B cell (primary cell): ENCODE results near the gene CCR3. TPM values are rescaled to one million over a fixed set of nuclear protein-coding genes. Genes with fewer than 3 reads are reported as not detected.

Experiments
- ATAC-seq: fragments of 200-7000 bp; cut with Tn5 transposase; one replicate; pipeline ENCODE4 v1.10.0; 2021; ENCODE audit warnings: low read depth, mild to moderate bottlenecking, moderate number of reproducible peaks, moderate library complexity
- CTCF ChIA-PET: fragments of 350-600 bp; sonication (Branson Sonifier 250); formaldehyde crosslinking; loops from one replicate; lab custom pipeline; 2021; ENCODE audit warnings: antibody characterized with exemption, inconsistent platforms; lab: Charles Lee
- POLR2A ChIA-PET: fragments of 350-600 bp; sonication (Branson Sonifier 250); formaldehyde crosslinking; loops from one replicate; lab custom pipeline; 2021; ENCODE audit warnings: antibody characterized with exemption; lab: Charles Lee
- DNase-seq: peaks from one replicate; pipeline ENCODE4 v3.0.0; 2013
- H2AFZ ChIP-seq: 2 replicates; pipeline ENCODE4 v1.6.1; 2012; ENCODE audit warnings: mild to moderate bottlenecking, low read depth, low read length; ENCODE audit not compliant: insufficient read depth, poor library complexity, severe bottlenecking
- H3K27ac ChIP-seq, 2 donors: 1 replicate in 1 of 2; 2 replicates in 1 of 2; pipeline ENCODE4 v1.5.1; 2012 to 2013; ENCODE audit warnings: low read length in 2 of 2, mild to moderate bottlenecking in 2 of 2, moderate library complexity in 1 of 2
- H3K27me3 ChIP-seq, 4 experiments: fragments of 200-600 bp in 1 of 4; sonication (generic) in 1 of 4; replicated peaks in 1 of 4; 1 replicate in 2 of 4; 2 replicates in 2 of 4; pipeline versions ENCODE4 v1.6.1 to v1.7.0; 2013 to 2016; ENCODE audit warnings: low read length in 3 of 4, mild to moderate bottlenecking in 2 of 4, mixed read lengths in 1 of 4, moderate library complexity in 1 of 4; ENCODE audit not compliant: insufficient read depth in 4 of 4, control insufficient read depth in 3 of 4; ENCODE audit errors: control extremely low read depth in 1 of 4
- H3K36me3 ChIP-seq, 2 experiments: replicated peaks in 1 of 2; 1 replicate in 1 of 2; 2 replicates in 1 of 2; pipeline versions ENCODE4 v1.6.1 to v1.7.1; 2013; ENCODE audit warnings: low read length in 1 of 2; ENCODE audit not compliant: insufficient read depth in 2 of 2, control insufficient read depth in 1 of 2; ENCODE audit errors: control extremely low read depth in 1 of 2, extremely low read depth in 1 of 2
- H3K4me1 ChIP-seq, 2 donors: fragments of 200-600 bp in 1 of 2; sonication (generic) in 1 of 2; 1 replicate in 1 of 2; 2 replicates in 1 of 2; pipeline versions ENCODE4 v1.5.1 to v1.6.1; 2013 to 2017; ENCODE audit warnings: low read length in 2 of 2; ENCODE audit not compliant: control insufficient read depth in 2 of 2, insufficient read depth in 2 of 2
- H3K4me2 ChIP-seq: replicated peaks from 2 replicates; pipeline ENCODE3; 2012; ENCODE audit warnings: mild to moderate bottlenecking, low read depth, low read length; ENCODE audit not compliant: poor library complexity, severe bottlenecking
- H3K4me3 ChIP-seq, 5 experiments: fragments of 200-600 bp in 1 of 5; sonication (generic) in 1 of 5; 1 replicate in 3 of 5; 2 replicates in 2 of 5; pipeline versions ENCODE4 v1.5.1 to v1.7.0; 2011 to 2016; ENCODE audit warnings: low read length in 4 of 5, mild to moderate bottlenecking in 4 of 5, low read depth in 2 of 5, control low read depth in 1 of 5, moderate library complexity in 1 of 5; ENCODE audit not compliant: insufficient read depth in 1 of 5; ENCODE audit errors: control extremely low read depth in 1 of 5, extremely low read depth in 1 of 5
- H3K79me2 ChIP-seq: fragments of 200-600 bp; sonication (generic); one replicate; pipeline ENCODE4 v1.6.0; 2016; ENCODE audit warnings: low read length; ENCODE audit not compliant: control insufficient read depth, insufficient read depth
- H3K9ac ChIP-seq: fragments of 200-600 bp; sonication (generic); 2 replicates; pipeline ENCODE4 v1.6.1; 2017; ENCODE audit warnings: mild to moderate bottlenecking, low read length, moderate library complexity
- H3K9me3 ChIP-seq, 3 donors: one replicate each; pipeline versions ENCODE4 v1.6.1 to v1.7.1; 2013; ENCODE audit warnings: low read length in 2 of 3; ENCODE audit not compliant: control insufficient read depth in 2 of 3, insufficient read depth in 1 of 3; ENCODE audit errors: control extremely low read depth in 1 of 3
- H4K20me1 ChIP-seq: 2 replicates; pipeline ENCODE4 v1.6.0; 2012; ENCODE audit warnings: mild to moderate bottlenecking, low read length; ENCODE audit not compliant: insufficient read depth, control insufficient read depth, poor library complexity, severe bottlenecking
- H3K27ac Mint-ChIP-seq: one replicate; pipeline ENCODE4 v1.8.0; 2021; ENCODE audit warnings: mixed read lengths
- H3K27me3 Mint-ChIP-seq: one replicate; pipeline ENCODE4 v1.8.0; 2021; ENCODE audit warnings: mixed read lengths
- H3K4me1 Mint-ChIP-seq: one replicate; pipeline ENCODE4 v1.8.0; 2021; ENCODE audit warnings: mixed read lengths
- H3K4me3 Mint-ChIP-seq: one replicate; pipeline ENCODE4 v1.8.0; 2021; ENCODE audit warnings: mixed read lengths
- H3K9me3 Mint-ChIP-seq: one replicate; pipeline ENCODE4 v1.8.0; 2022; ENCODE audit warnings: mixed read lengths; ENCODE audit not compliant: insufficient read depth
- EZH2 ChIP-seq: IDR thresholded peaks from 2 replicates; pipeline ENCODE4 v1.6.1; 2012; ENCODE audit warnings: borderline replicate concordance, low read depth, mild to moderate bottlenecking, moderate library complexity, low read length; ENCODE audit not compliant: insufficient read depth, poor library complexity, severe bottlenecking
- WGBS: methylation state at CpG from one replicate; pipeline ENCODE4 v1.1.5; 2013; ENCODE audit warnings: missing lambda C conversion rate; ENCODE audit not compliant: insufficient coverage; 5-methylcytosine and 5-hydroxymethylcytosine counted together
- intact Hi-C: fragments of 100-400 bp; cut with micrococcal nuclease; formaldehyde crosslinking; loops from one replicate; pipeline ENCODE4 v1.10.0; 2022
- polyA plus RNA-seq: library from polyadenylated mRNA; depleted of rRNA; stranded (reverse); fragments of >200 nt; gene quantifications from 2 replicates; pipeline ENCODE4 v1.2.3, GENCODE V29; 2012
- total RNA-seq, 2 donors: library from RNA; stranded (reverse); fragments of 120-200 nt in 1 of 2; gene quantifications; 1 replicate in 1 of 2; 2 replicates in 1 of 2; pipeline versions ENCODE4 v1.2.3 to v1.2.4, GENCODE V29; 2013 to 2022
- TF ChIP-seq, protein P1 (sequence below): fragments of 200-600 bp; IDR thresholded peaks from one replicate; pipeline ENCODE4 v1.8.0; 2022; ENCODE audit warnings: antibody characterized with exemption, mild to moderate bottlenecking

CCR3 gene
- total and polyA plus RNA-seq, 2 donors (not counting 1 experiment from before 2014, with no cell fraction given): 0.19 TPM; not detected in 1

DNA sequence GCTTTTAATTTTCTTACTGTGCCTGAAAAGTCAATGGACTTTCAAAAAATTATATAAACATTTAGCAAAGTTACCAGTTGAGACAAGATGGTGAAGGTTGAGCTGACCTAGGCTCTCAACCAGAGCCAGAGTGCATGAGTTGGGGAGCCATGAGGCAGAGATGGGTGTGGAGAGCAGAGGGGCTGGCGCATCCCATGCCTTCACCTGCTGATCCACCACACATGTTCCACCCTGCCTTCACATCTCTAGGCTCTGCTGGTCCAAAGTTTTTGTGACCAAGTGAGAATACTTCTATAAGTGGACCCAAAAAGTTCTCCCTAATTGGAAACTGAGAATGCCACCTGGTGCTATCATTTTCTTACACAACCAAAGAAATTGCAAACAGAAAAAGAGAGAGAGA, 47.3 kb downstream of the CCR3 start:
- Histone ChIP-seq H4K20me1 (no peaks in the 10 kb centered on the region), H3K36me3 (no peaks in the 10 kb centered on the region), H3K4me1 (peaks cover 14 to 15% of the 10 kb centered on the region in 2 donors), H3K79me2 (no peaks in the 10 kb centered on the region), H3K27me3 (no peaks in the 10 kb centered on the region), H2AFZ (no peak overlapping the region), H3K4me3 (no peak overlapping the region), H3K27ac (no peak overlapping the region), H3K9me3 (no peaks in the 10 kb centered on the region), H3K9ac (no peak overlapping the region), H3K4me2 (no peak overlapping the region)
- intact Hi-C loops: loop anchor here (5.0 kb wide), 1 partner anchor 33 kb away; no protein-coding TSS in a partner anchor
- H3K9me3 Mint-ChIP-seq: no peaks in the 10 kb centered on the region
- WGBS: no CpG with 5 or more reads among the region's 1 CpG
- DNase-seq (no peak), ATAC-seq (no peak)
- ChIA-PET CTCF (interaction anchor here (1.5 kb wide), 1 partner anchor 13 kb away, joined by 4 read pairs; no protein-coding TSS in a partner anchor), POLR2A (no interaction called here)
- H3K27me3 Mint-ChIP-seq: no peaks in the 10 kb centered on the region
- no peak overlapping the region for H3K27ac Mint-ChIP-seq
- no peak overlapping the region for H3K4me3 Mint-ChIP-seq
- TF ChIP-seq EZH2: no peak
- TF ChIP-seq, protein P1, sequence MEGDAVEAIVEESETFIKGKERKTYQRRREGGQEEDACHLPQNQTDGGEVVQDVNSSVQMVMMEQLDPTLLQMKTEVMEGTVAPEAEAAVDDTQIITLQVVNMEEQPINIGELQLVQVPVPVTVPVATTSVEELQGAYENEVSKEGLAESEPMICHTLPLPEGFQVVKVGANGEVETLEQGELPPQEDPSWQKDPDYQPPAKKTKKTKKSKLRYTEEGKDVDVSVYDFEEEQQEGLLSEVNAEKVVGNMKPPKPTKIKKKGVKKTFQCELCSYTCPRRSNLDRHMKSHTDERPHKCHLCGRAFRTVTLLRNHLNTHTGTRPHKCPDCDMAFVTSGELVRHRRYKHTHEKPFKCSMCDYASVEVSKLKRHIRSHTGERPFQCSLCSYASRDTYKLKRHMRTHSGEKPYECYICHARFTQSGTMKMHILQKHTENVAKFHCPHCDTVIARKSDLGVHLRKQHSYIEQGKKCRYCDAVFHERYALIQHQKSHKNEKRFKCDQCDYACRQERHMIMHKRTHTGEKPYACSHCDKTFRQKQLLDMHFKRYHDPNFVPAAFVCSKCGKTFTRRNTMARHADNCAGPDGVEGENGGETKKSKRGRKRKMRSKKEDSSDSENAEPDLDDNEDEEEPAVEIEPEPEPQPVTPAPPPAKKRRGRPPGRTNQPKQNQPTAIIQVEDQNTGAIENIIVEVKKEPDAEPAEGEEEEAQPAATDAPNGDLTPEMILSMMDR: no peak
- H3K4me1 Mint-ChIP-seq: peaks cover 15% of the 10 kb centered on the region

DNA sequence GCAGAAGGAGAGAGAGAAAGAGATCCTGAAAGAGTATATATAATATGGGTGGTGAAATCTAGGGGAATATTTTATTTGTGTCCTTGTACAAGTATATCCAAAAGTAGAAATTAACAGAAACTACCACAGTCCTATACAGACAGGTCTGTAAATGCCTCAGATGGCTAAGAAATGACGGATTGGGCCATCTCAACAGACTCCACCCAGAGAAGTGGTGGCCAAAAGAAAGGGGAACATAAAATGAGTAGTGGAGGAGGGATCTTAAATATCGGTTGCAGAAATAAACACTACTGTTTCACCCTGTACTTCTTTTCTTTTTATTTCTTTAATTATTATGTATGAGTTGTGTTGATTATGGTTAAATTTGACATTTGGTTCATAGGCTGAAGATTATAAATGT, 47.7 kb downstream of the CCR3 start:
- no peaks in the 10 kb centered on the region for H4K20me1 ChIP-seq
- no peak overlapping the region for H3K4me2 ChIP-seq
- no CpG with 5 or more reads among the region's 2 CpGs for WGBS
- ATAC-seq (no peak), DNase-seq (no peak)
- Mint-ChIP-seq H3K4me3 (no peak overlapping the region), H3K27me3 (no peaks in the 10 kb centered on the region), H3K9me3 (no peaks in the 10 kb centered on the region), H3K4me1 (peaks cover 19% of the 10 kb centered on the region), H3K27ac (no peak overlapping the region)
- ChIA-PET CTCF (interaction anchor here (1.4 to 1.6 kb wide), 3 partner anchors 13 to 89 kb away, joined by 3 to 4 read pairs (median 4); no protein-coding TSS in a partner anchor), POLR2A (no interaction called here)
- no peaks in the 10 kb centered on the region for H3K27me3 ChIP-seq
- TF ChIP-seq, protein P1: no peak
- no peak for TF ChIP-seq EZH2
- H3K9ac ChIP-seq: no peak overlapping the region
- intact Hi-C loops: loop anchor here (5.0 kb wide), 1 partner anchor 32 kb away; no protein-coding TSS in a partner anchor
- no peaks in the 10 kb centered on the region for H3K36me3 ChIP-seq
- H3K4me3 ChIP-seq: no peak overlapping the region
- no peak overlapping the region for H3K27ac ChIP-seq
- H3K79me2 ChIP-seq: no peaks in the 10 kb centered on the region
- no peaks in the 10 kb centered on the region for H3K9me3 ChIP-seq
- H3K4me1 ChIP-seq: peaks cover 16 to 17% of the 10 kb centered on the region in 2 donors
- H2AFZ ChIP-seq: no peak overlapping the region
